ENCODE results near the gene LAMA1. TPM values are rescaled to one million over a fixed set of nuclear protein-coding genes. Genes with fewer than 3 reads are reported as not detected.
A peak's percentile ranks its signal among the peaks of the same experiment; 100 is the strongest.

LAMA1 gene
- 0.06 TPM in 1 of 2 replicates, not detected in the other for total RNA-seq (2013; cell fraction: nucleolus; rRNA removed)
- under 0.01 TPM in 1 of 2 replicates, not detected in the other for total RNA-seq (2014; rRNA removed)
- under 0.01 TPM in 1 of 2 replicates, not detected in the other for total RNA-seq (2014; rRNA removed; fragmentation: Illumina TruSeq; extraction: Trizol)
- 0.13 TPM in 2 replicates for total RNA-seq (2021)
- not detected for polyA plus RNA-seq (2011; ENCODE audit: low read depth)
- polyA plus RNA-seq (2011; rRNA removed), result 1.5 and 1.9 TPM in 2 replicates
- polyA plus RNA-seq (2011; cell fraction: cytosol; rRNA removed), result 1.3 and 1.6 TPM in 2 replicates
- 9.1 and 10.3 TPM in 2 replicates for polyA plus RNA-seq (2011; cell fraction: nucleus; rRNA removed)
- polyA plus RNA-seq (2012), result 0.07 TPM in 1 of 2 replicates, not detected in the other
- polyA plus RNA-seq (2014; fragmentation: Illumina TruSeq; extraction: Trizol), result not detected in 2 replicates
- not detected for polyA plus RNA-seq (2014; fragmentation: Nextera tagmentation; extraction: Ambion mirVana)
- not detected in 2 replicates for polyA plus RNA-seq (2014; rRNA removed)
- polyA plus RNA-seq (2016; fragmentation: Nextera tagmentation; extraction: Ambion mirVana), result not detected
- 3.4 and 3.7 TPM in 2 replicates for polyA minus RNA-seq (2011; rRNA and poly(A)+ RNA removed)
- polyA minus RNA-seq (2011; cell fraction: cytosol; rRNA and poly(A)+ RNA removed), result 2.0 and 3.2 TPM in 2 replicates
- polyA minus RNA-seq (2011; cell fraction: nucleus; rRNA and poly(A)+ RNA removed), result 3.6 and 5.7 TPM in 2 replicates
- Bru-seq, nascent RNA, result percentile 29 among the genes with signal in this experiment
- BruChase-seq, experiment 1, labeled RNA remaining after a 6-hour chase, result percentile 33 among the genes with signal in this experiment
- BruChase-seq, experiment 2, labeled RNA remaining after a 2-hour chase, result percentile 31 among the genes with signal in this experiment
- long read RNA-seq, experiment 1, result 0 reads
- long read RNA-seq, experiment 2, result 0 reads

GRCh38 chr18:7117390-7118355 is at the start of gene LAMA1:
LAMA1 (minus strand) TSS chr18:7117797; CDS start chr18:7117720, 77 bp downstream.
- no peaks in the 10 kb centered on the region; the same call in 2 of the 3 replicates for H3K9me3 ChIP-seq (replicated peaks; ENCODE audit: control insufficient read depth, insufficient read depth, low read length)
- CTCF ChIA-PET, result no interaction called here
- no peaks in the 10 kb centered on the region for H3K4me1 ChIP-seq (ENCODE audit: control insufficient read depth, insufficient read depth, low read length)
- POLR2A ChIA-PET, result no interaction called here
- ATAC-seq (no peak), FAIRE-seq (no peak), DNase-seq (ENCODE audit: low read depth, low spot score) (no peak)
- no peaks in the 10 kb centered on the region for H3K79me2 ChIP-seq (ENCODE audit: control insufficient read depth, insufficient read depth, low read length)
- H3K36me3 ChIP-seq (ENCODE audit: control insufficient read depth in 2 of 2, insufficient read depth in 2 of 2, low read length in 1 of 2), result no peaks in the 10 kb centered on the region
- no peak within 1 kb of the TSS for H3K27ac ChIP-seq (ENCODE audit: control insufficient read depth, insufficient read depth)
- no peak within 1 kb of the TSS for H3K4me3 ChIP-seq
- H3K27me3 ChIP-seq (replicated peaks in 1 of 2; ENCODE audit: control insufficient read depth in 2 of 2, insufficient read depth in 2 of 2, low read length in 1 of 2), result peaks cover 0 to 4% of the 10 kb centered on the region in 2 experiments; a peak in 1 of 4 replicates
- 43% methylated on average over 41 of the region's 95 CpGs for WGBS (ENCODE audit: insufficient coverage, insufficient replicate concordance, low lambda C conversion rate, missing lambda C conversion rate)
- H2AFZ ChIP-seq (ENCODE audit: control insufficient read depth, low read depth, low read length), result no peak within 1 kb of the TSS
- no TSS peak for BruUV-seq (replicated peaks)
- TF ChIP-seq FOXM1 (IDR thresholded peaks at IDR 0.05; ENCODE audit: low read depth, low read length) (no peak), BHLHE40 (IDR thresholded peaks at IDR 0.05; ENCODE audit: borderline replicate concordance in 1 of 2, low read depth in 2 of 2, low read length in 1 of 2) (no peak), STAT1 (conservative IDR thresholded peaks at IDR 0.05) (no peak), ZNF207 (IDR thresholded peaks at IDR 0.05; ENCODE audit: borderline replicate concordance) (no peak), RFX5 (IDR thresholded peaks at IDR 0.05; ENCODE audit: low read depth, low read length) (no peak), RB1 (IDR thresholded peaks at IDR 0.05; ENCODE audit: borderline replicate concordance) (no peak), JUNB (IDR thresholded peaks at IDR 0.05) (no peak), IRF3 (IDR thresholded peaks at IDR 0.05) (no peak), HCFC1 (IDR thresholded peaks at IDR 0.05; ENCODE audit: low read length) (no peak), TAF1 (IDR thresholded peaks at IDR 0.05; ENCODE audit: borderline replicate concordance, low read depth, low read length) (no peak), ZNF217 (IDR thresholded peaks at IDR 0.05) (no peak), RAD51 (IDR thresholded peaks at IDR 0.05) (no peak), TCF7 (IDR thresholded peaks at IDR 0.05; ENCODE audit: borderline replicate concordance) (no peak)
- no peak within 1 kb of the TSS for H3K4me2 ChIP-seq (ENCODE audit: control insufficient read depth, insufficient read depth)
- no peak within 1 kb of the TSS for H3K9ac ChIP-seq (ENCODE audit: control insufficient read depth, insufficient read depth, low read length)
- SMC1A ChIA-PET (ENCODE audit: uncharacterized antibody, unreplicated experiment), result no interaction called here
- no peaks in the 10 kb centered on the region for H4K20me1 ChIP-seq (ENCODE audit: control insufficient read depth, insufficient read depth)
- RAD21 ChIA-PET (ENCODE audit: unreplicated experiment), result interaction anchor here (0.9 kb wide), 1 partner anchor 59 kb away, joined by 3 read pairs; no protein-coding TSS in a partner anchor
- in situ Hi-C loops (cut with MboI), result no loop called here
- intact Hi-C loops (cut with micrococcal nuclease; ENCODE audit: unreplicated experiment), result no loop called here

Measured in GM12878 (cell line).